SK-N-SH treated with all-trans-retinoic acid at 6 μM for 48 hours (cell line): ENCODE results near the gene MAPK9.

Experiments
- ATAC-seq: fragments of 200-7000 bp; cut with Tn5 transposase; 3 replicates; pipeline ENCODE4 v1.9.1; 2020; ENCODE audit warnings: mild to moderate bottlenecking, moderate library complexity
- ARNTL ChIP-seq: fragments of 450-650 bp; formaldehyde crosslinking; IDR thresholded peaks from 2 replicates; pipeline ENCODE4 v1.5.0; 2020; ENCODE audit warnings: low read depth, mild to moderate bottlenecking, moderate library complexity, borderline replicate concordance
- BACH2 ChIP-seq: fragments of 250-450 bp; sonication (Bioruptor Pico); IDR thresholded peaks from 2 replicates; pipeline ENCODE4 v1.9.0; 2021; ENCODE audit warnings: mild to moderate bottlenecking, borderline replicate concordance
- CREB5 ChIP-seq: fragments of 250-450 bp; sonication (Bioruptor Pico); IDR thresholded peaks from 2 replicates; pipeline ENCODE4 v1.5.1; 2020; ENCODE audit warnings: low read depth, mild to moderate bottlenecking, moderate library complexity
- CSDC2 ChIP-seq: fragments of 250-450 bp; sonication (Bioruptor Pico); IDR thresholded peaks from 2 replicates; pipeline ENCODE4 v1.5.0; 2020; ENCODE audit warnings: mild to moderate bottlenecking, moderate library complexity
- CSRNP3 ChIP-seq: fragments of 250-450 bp; sonication (Bioruptor Pico); IDR thresholded peaks from 2 replicates; pipeline ENCODE4 v1.5.1; 2021; ENCODE audit warnings: mild to moderate bottlenecking, moderate library complexity
- ESRRG ChIP-seq: fragments of 250-450 bp; sonication (Bioruptor Pico); IDR thresholded peaks from 2 replicates; pipeline ENCODE4 v1.6.1; 2021; ENCODE audit warnings: mild to moderate bottlenecking
- GLIS3 ChIP-seq: fragments of 250-450 bp; sonication (Bioruptor Pico); IDR thresholded peaks from 2 replicates; pipeline ENCODE4 v1.5.0; 2020; ENCODE audit warnings: mild to moderate bottlenecking, moderate library complexity
- OSR1 ChIP-seq: fragments of 250-450 bp; sonication (Bioruptor Pico); IDR thresholded peaks from 2 replicates; pipeline ENCODE4 v1.8.0; 2022; ENCODE audit warnings: moderate library complexity, mild to moderate bottlenecking, inconsistent platforms
- PATZ1 ChIP-seq: fragments of 250-450 bp; sonication (Bioruptor Pico); IDR thresholded peaks from 2 replicates; pipeline ENCODE4 v1.8.0; 2020; ENCODE audit warnings: mild to moderate bottlenecking, moderate library complexity, borderline replicate concordance
- POU6F1 ChIP-seq: fragments of 250-450 bp; sonication (Bioruptor Pico); IDR thresholded peaks from 2 replicates; pipeline ENCODE4 v1.8.0; 2021; ENCODE audit warnings: low read depth, mild to moderate bottlenecking, moderate library complexity, borderline replicate concordance
- PPARA ChIP-seq: fragments of 250-450 bp; sonication (Bioruptor Pico); IDR thresholded peaks from 2 replicates; pipeline ENCODE4 v1.5.0; 2020; ENCODE audit warnings: mild to moderate bottlenecking, borderline replicate concordance
- RARB ChIP-seq: fragments of 250-450 bp; sonication (Bioruptor Pico); IDR thresholded peaks from 2 replicates; pipeline ENCODE4 v1.8.0; 2021; ENCODE audit warnings: mild to moderate bottlenecking, moderate library complexity
- SNAI2 ChIP-seq: fragments of 250-450 bp; sonication (Bioruptor Pico); IDR thresholded peaks from 2 replicates; pipeline ENCODE4 v1.5.0; 2020; ENCODE audit warnings: mild to moderate bottlenecking, moderate library complexity
- TCF4 ChIP-seq: fragments of 250-450 bp; sonication (Bioruptor Pico); IDR thresholded peaks from 2 replicates; pipeline ENCODE4 v1.8.0; 2021; ENCODE audit warnings: mild to moderate bottlenecking, moderate library complexity, borderline replicate concordance
- TOX ChIP-seq: fragments of 250-450 bp; sonication (Bioruptor Pico); IDR thresholded peaks from 2 replicates; pipeline ENCODE4 v1.8.0; 2021; ENCODE audit warnings: mild to moderate bottlenecking, moderate library complexity, borderline replicate concordance
- TSHZ2 ChIP-seq: fragments of 250-450 bp; sonication (Bioruptor Pico); IDR thresholded peaks from 2 replicates; pipeline ENCODE4 v1.5.0; 2020; ENCODE audit warnings: mild to moderate bottlenecking, moderate library complexity
- ZFP3 ChIP-seq: fragments of 250-450 bp; sonication (Bioruptor Pico); IDR thresholded peaks from 2 replicates; pipeline ENCODE4 v1.5.0; 2020; ENCODE audit warnings: mild to moderate bottlenecking, moderate library complexity
- ZFP30 ChIP-seq: fragments of 450-650 bp; formaldehyde crosslinking; IDR thresholded peaks from 2 replicates; pipeline ENCODE4 v1.5.0; 2022; ENCODE audit warnings: mild to moderate bottlenecking, moderate library complexity
- ZNF565 ChIP-seq: fragments of 450-650 bp; formaldehyde crosslinking; conservative IDR thresholded peaks from 2 replicates; pipeline ENCODE4 v1.5.0; 2020; ENCODE audit warnings: low read depth, mild to moderate bottlenecking, moderate library complexity
- ZNF70 ChIP-seq: fragments of 450-650 bp; formaldehyde crosslinking; IDR thresholded peaks from 2 replicates; pipeline ENCODE4 v1.5.0; 2020; ENCODE audit warnings: mild to moderate bottlenecking, moderate library complexity
- ZNF8 ChIP-seq: fragments of 450-650 bp; formaldehyde crosslinking; IDR thresholded peaks from 2 replicates; pipeline ENCODE4 v1.5.0; 2020; ENCODE audit warnings: mild to moderate bottlenecking, moderate library complexity

MAPK9 gene

GRCh38 chr5:180303226-180304015, 11.5 kb upstream of the MAPK9 start:
- no peak for TF ChIP-seq ARNTL (CRISPR knock-in tag)
- TF ChIP-seq ESRRG (CRISPR knock-in tag), result no peak
- no peak for TF ChIP-seq TSHZ2
- no peak for TF ChIP-seq ZNF8
- TF ChIP-seq PPARA (CRISPR knock-in tag), result no peak
- TF ChIP-seq ZFP3, result no peak
- TF ChIP-seq TOX, result no peak
- no peak for ATAC-seq

GRCh38 chr5:180302256-180302655, 10.4 kb upstream of the MAPK9 start:
- TF ChIP-seq TCF4 (CRISPR knock-in tag), result no peak
- TF ChIP-seq OSR1 (CRISPR knock-in tag), result no peak
- no peak for TF ChIP-seq ZNF8
- no peak for TF ChIP-seq BACH2
- TF ChIP-seq PPARA (CRISPR knock-in tag), result no peak
- no peak for TF ChIP-seq SNAI2
- no peak for ATAC-seq

- no peak for ATAC-seq
Observed at GRCh38 chr5:180301253-180301652, 9.4 kb upstream of the MAPK9 start.

More at GRCh38 chr5:180301253-180301652, 9.4 kb upstream of the MAPK9 start:
- TF ChIP-seq SNAI2, result no peak
- no peak for TF ChIP-seq POU6F1 (CRISPR knock-in tag)
- no peak for TF ChIP-seq PATZ1 (CRISPR knock-in tag)
- TF ChIP-seq ZNF70 (CRISPR knock-in tag), result no peak
- no peak for TF ChIP-seq CSDC2 (CRISPR knock-in tag)
- TF ChIP-seq RARB, result no peak
- no peak for TF ChIP-seq TCF4 (CRISPR knock-in tag)
- no peak for TF ChIP-seq ZFP30 (CRISPR knock-in tag)
- TF ChIP-seq CSRNP3 (CRISPR knock-in tag), result no peak
- TF ChIP-seq GLIS3, result no peak
- TF ChIP-seq ZNF565 (CRISPR knock-in tag), result no peak
- TF ChIP-seq CREB5, result no peak
- TF ChIP-seq TOX, result no peak
- no peak for TF ChIP-seq BACH2
- no peak for TF ChIP-seq OSR1 (CRISPR knock-in tag)
- no peak for TF ChIP-seq PPARA (CRISPR knock-in tag)
- TF ChIP-seq ZNF8, result no peak
- TF ChIP-seq TSHZ2, result no peak
- no peak for TF ChIP-seq ZFP3
- no peak for TF ChIP-seq ARNTL (CRISPR knock-in tag)
